Activated T-cell treated with anti-CD3 and anti-CD28 coated beads, Interleukin-2, amount 50 U/mL, for 48 hours (primary cell): ENCODE data around the gene JPT2.

Experiments
- DNase-seq, 2 experiments: peaks; one replicate each; pipeline ENCODE4 v3.0.0-alpha.2; 2020

JPT2 gene

GRCh38 chr16:1740781-1741490 is 62.9 kb downstream of the JPT2 start:
- DNase-seq = no peak

DNA sequence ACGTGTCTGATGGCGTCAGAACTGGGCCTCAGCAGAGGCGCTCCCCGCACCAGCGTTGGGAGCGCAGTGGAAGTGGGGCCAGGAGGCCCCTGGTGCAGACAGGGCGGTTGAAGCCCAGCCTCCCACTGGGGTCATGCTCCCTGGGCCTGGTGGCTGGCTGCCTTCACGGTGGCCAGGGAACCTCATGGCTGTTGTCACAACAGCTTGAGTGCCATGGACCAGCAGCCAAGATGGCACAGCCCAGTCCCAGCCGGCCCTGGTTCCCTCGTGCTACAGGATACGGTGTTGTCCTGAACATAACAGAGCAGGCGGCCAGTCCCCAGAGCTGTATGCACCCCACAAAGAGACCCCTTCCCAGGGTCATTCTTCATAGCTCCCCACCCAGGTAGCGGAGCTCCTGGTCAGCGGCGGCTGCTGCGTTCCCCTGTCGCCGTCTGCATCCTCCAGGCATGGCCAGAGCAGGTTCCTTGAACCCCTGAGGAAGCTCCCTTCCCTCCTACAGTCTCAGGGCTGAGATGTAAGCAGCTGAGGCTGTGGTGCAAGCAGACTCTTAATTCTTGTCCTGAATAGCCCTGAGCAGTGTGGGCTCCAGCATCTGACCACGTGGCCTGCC is 63.6 kb downstream of the JPT2 start:
- DNase-seq = no peak

DNA sequence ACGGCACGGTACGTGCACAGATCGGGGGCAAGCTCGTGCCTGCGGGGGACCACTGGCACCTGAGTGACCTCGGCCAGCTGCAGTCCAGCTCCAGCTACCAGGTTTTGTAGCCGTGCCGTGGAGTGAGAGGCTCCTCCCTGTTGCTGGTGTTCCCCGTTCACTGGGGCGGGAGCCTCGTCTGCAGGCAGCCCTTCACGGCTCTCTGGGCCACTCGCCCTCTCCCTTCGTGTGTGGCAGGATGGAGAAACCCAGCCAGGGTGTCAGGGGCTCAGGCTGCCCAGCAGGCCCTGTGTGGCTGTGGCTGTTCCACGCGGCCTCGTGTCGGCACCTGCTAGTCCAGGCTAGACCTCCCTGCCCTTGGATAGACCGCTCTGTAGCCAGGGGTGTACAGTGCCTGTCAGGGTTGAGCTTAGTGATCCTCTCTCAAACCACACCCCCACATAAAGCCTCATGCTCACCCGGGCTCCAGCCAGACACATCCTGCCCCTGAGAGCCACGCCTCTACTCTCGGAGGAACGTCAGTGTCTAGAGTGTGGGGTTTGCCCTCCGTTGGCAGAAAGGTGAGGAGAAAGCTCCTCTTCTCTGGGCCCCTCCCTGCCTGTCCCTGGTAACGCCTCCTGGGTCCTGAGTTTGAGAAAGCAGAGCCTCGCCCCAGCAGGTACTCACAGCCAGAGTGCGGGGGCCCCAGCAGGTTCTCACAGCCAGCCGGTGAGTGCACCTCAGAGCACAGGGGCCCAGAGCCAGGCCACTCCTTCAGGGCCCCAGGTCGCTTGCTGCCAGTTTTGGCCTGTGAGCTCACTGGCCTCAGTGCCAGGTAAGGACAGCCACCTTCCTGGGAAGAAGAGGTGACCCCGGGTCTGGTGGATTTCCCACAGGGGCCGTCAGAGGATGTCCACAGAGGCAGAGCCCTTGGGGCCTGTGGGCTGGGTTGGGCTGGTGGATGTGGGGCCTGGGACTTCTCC is 65.6 kb downstream of the JPT2 start:
- DNase-seq = no peak

- no peak for DNase-seq
These were observed 66.3 kb downstream of the JPT2 start for GRCh38 chr16:1744338-1744840.

DNA sequence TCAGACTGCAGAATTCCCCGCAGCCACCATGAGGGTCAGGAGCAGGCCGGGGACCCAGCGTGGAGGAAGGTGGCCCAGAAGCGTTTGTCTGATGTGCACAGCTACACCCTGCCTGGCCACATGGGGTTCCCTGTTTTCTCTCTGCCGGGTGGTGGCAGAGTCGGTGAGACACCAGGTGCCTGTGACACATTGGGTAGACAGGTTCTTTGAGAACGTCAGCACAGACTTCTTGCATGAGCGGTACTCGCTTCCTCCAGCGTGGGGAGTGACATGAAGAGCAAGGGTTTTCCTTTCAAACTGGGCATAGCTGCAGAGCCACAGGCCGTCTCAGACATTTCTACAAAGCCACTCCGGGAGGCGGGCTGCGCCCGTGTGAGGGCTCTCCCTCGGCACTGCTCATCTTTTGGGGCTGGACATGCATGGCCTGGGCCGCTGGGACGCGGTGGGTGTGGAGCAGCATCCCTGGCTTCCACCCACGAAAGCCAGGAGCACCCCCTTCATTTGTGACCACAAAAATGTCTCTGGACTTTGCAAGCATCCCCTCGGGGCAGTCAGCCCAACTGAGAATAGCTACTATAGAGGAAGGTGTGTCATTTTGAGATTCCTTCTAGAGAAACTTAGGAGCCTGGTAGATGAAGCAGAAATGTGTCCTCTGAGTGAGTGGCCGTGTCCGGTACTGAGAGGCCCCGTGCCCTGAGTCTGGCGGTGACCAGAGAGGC is 67.3 kb downstream of the JPT2 start:
- no peak for DNase-seq

GRCh38 chr16:1745900-1746692 is 68.0 kb downstream of the JPT2 start:
- DNase-seq = no peak

- no peak for DNase-seq
These were observed 68.7 kb downstream of the JPT2 start for GRCh38 chr16:1746693-1747195.

DNA sequence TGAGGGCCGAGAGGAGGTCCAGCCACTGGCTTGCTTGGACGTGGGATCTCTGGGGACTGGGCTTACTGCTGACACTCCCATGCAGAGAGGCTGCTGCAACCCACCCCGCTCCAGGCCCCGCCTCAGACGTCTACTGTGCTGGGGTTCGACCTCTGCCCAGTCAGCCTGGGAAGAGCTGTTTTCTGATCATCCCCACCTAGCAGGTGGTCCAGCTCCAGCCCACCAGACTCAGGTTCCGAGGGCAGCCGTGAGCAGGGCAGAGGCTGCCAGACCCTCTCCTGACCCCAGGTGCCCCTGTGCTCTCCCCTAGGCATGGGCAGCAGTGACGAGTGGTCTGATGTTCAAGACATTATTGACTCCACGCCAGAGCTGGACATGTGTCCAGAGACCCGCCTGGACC is 69.9 kb downstream of the JPT2 start:
- DNase-seq = no peak

DNA sequence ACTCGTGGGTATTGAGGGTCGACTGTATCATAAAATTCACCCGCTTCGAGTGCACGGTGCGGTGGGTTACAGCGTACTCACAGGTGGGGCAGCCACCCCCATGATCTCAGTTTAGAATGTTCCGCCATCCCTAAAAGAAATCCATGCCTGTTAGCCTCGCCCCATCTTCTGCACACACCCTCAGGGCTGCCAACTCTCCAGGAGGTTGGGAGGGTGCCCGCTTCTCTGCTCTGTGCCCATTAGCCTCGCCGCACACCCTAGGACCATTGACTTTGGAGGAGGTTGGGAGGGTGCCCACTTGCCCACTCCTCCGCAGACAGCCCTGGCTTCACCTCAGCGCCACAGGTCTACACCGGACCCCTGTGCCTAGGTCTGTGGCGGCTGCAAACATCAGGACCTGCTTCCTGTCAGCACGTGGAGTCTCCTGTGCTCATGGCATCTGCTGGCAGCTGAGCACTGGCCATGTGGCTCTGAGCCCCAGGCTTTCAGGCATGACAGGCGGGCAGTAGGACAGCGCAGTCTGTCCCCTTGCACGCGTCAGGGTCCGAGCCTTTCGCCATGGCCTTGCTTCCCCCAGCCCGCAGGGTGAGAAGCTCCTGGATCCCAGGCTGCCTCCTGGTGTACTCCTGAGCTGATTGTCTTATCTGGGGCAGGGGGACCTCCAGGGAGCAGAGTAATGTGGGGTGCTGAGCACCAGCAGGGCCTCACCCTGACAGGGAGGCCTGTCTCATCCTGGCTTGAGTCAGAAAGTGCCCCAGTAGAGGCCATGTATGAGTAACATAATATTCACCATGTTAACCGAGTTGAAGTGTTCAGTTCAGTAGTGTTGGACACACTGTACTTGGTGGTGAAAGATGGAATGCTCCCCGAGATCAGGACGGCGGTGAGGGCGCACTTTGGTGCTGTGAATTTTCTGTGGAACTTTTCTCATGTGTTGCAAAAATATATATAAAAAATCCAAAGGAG is 71.4 kb downstream of the JPT2 start:
- no peak for DNase-seq
